NT2/D1 (cell line): ENCODE results near the gene CEACAM5.

Experiments
- SUZ12 ChIP-seq: IDR thresholded peaks from 2 replicates; pipeline ENCODE4 v1.6.1; 2011; ENCODE audit not compliant: insufficient read length, insufficient read depth; ENCODE audit errors: extremely low read depth
- YY1 ChIP-seq: IDR thresholded peaks from 2 replicates; pipeline ENCODE4 v1.6.1; 2011; ENCODE audit not compliant: insufficient read length, insufficient read depth
- ZNF274 ChIP-seq: IDR thresholded peaks from 2 replicates; pipeline ENCODE4 v1.6.1; 2011; ENCODE audit warnings: mild to moderate bottlenecking, low read depth, low read length

DNA sequence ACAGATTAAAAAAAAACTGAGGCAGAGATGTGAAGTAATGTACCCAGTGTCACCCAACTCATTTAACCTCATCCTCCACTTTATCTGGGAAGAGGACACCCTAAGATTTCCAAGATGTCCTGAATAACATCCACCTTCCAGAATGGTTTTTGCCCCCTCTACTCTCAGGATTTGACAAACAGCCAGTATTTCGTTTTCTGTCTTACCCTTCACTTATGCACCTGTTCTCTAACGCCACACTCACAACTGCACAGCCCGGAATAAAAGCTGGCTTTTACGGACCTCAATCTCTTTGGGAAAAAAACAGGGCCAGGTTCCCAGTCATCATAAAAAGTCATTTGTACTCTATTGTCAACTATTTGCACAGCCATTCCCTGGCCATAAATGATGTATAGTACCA is 25.7 kb downstream of the CEACAM5 start:
- TF ChIP-seq SUZ12 = no peak
- TF ChIP-seq YY1 = no peak
- no peak for TF ChIP-seq ZNF274
